Adrenal gland (tissue), 12 donors: ENCODE measurements around the gene SESN1. TPM values are rescaled to one million over a fixed set of nuclear protein-coding genes. Genes with fewer than 3 reads are reported as not detected.

Experiments
- DNase-seq, 7 donors: peaks; one replicate each; pipeline ENCODE4 v3.0.0-alpha.2; 2019 to 2020
- H3K27ac ChIP-seq, 5 donors: fragments of 200-600 bp; sonication (generic) in 4 of 5; 1 replicate in 3 of 5; 2 replicates in 2 of 5; pipeline versions ENCODE4 v1.5.1 to v1.8.0; 2016 to 2020; ENCODE audit warnings: mild to moderate bottlenecking in 1 of 5
- H3K27me3 ChIP-seq: fragments of 200-600 bp; 2 replicates; pipeline ENCODE4 v1.8.0; 2021
- H3K36me3 ChIP-seq, 2 donors: fragments of 200-600 bp; replicated peaks in 1 of 2; 1 replicate in 1 of 2; 2 replicates in 1 of 2; pipeline versions ENCODE4 v1.5.1 to v1.8.0; 2018 to 2022
- H3K4me1 ChIP-seq, 2 donors: fragments of 200-600 bp; replicated peaks in 1 of 2; 1 replicate in 1 of 2; 2 replicates in 1 of 2; pipeline versions ENCODE4 v1.5.1 to v1.8.0; 2018 to 2021
- H3K4me3 ChIP-seq, 4 donors: fragments of 200-600 bp; sonication (generic) in 3 of 4; one replicate each; pipeline ENCODE4 v1.5.1; 2016 to 2018
- H3K9me3 ChIP-seq, 3 donors: fragments of 200-600 bp; sonication (generic) in 1 of 3; replicated peaks in 1 of 3; 1 replicate in 2 of 3; 2 replicates in 1 of 3; pipeline versions ENCODE4 v1.5.1 to v1.8.0; 2016 to 2021
- CTCF ChIP-seq, 6 experiments: fragments of 450-650 bp in 4 of 6; fragments of 200-600 bp in 2 of 6; sonication (generic) in 1 of 6; IDR thresholded peaks; 1 replicate in 5 of 6; 2 replicates in 1 of 6; pipeline versions ENCODE4 v1.5.1 to v1.8.0; 2016 to 2021; ENCODE audit warnings: antibody characterized with exemption in 6 of 6, mild to moderate bottlenecking in 2 of 6, moderate library complexity in 1 of 6
- POLR2A ChIP-seq, 2 donors: fragments of 450-650 bp; IDR thresholded peaks; one replicate each; pipeline ENCODE4 v1.6.1; 2017; ENCODE audit warnings: antibody characterized with exemption in 2 of 2, mild to moderate bottlenecking in 2 of 2, moderate library complexity in 1 of 2
- WGBS, 4 donors: extraction: QIAGEN DNeasy Blood & Tissue Kit in 2 of 4; methylation state at CpG; one replicate each; pipeline versions ENCODE4 v1.1.5 to v1.1.7; 2013 to 2017; 5-methylcytosine and 5-hydroxymethylcytosine counted together
- intact Hi-C, 2 donors: fragments of 100-400 bp; cut with DNase I; formaldehyde crosslinking; loops; one replicate each; pipeline versions ENCODE4 v1.14.1 to v1.15.0; 2022 to 2023
- polyA plus RNA-seq, 3 donors: library from polyadenylated mRNA; stranded (reverse); fragments of 200-250 nt in 2 of 3; fragments of 350-450 nt in 1 of 3; fragmentation: Illumina TruSeq in 1 of 3; extraction: RNeasy Lipid Tissue Mini Kit (QIAGEN cat#74804) in 1 of 3; gene quantifications; one replicate each; pipeline ENCODE4 v1.2.3, GENCODE V29; 2013 to 2014
- total RNA-seq, 9 donors: library from RNA; depleted of rRNA in 4 of 9; stranded (reverse); fragments of >200 nt in 4 of 9; fragments of 120-200 nt in 1 of 9; fragmentation: NEBNext Ultra II Directional in 1 of 9; extraction: Animal tissue kit (Norgen Biotek cat#: 25700) in 1 of 9; gene quantifications; one replicate each; pipeline versions ENCODE4 v1.1.0 to v1.2.4, GENCODE V29; 2013 to 2023
- donor health status: healthy with polysubstance abuse.
- donor health status: Bipolar disorder and iron deficiency.
- donor health status: DM: yes; HTN: yes; CAD: no.
- donor health status: DM: no; HTN: no; CAD: no.
- donor health status: DM: no; HTN: no; CAD: no.
- donor health status: DM: yes; HTN: yes; CAD: no.

The SESN1 gene
- total and polyA plus RNA-seq, 12 donors = 14.2 to 72.7 (median 42.5) TPM

- Histone ChIP-seq H3K27me3 (no peaks in the 10 kb centered on the region), H3K27ac (no peak overlapping the region), H3K4me1 (no peaks in the 10 kb centered on the region), H3K36me3 (no peaks in the 10 kb centered on the region), H3K9me3 (no peaks in the 10 kb centered on the region), H3K4me3 (no peak overlapping the region)
- no peak for DNase-seq
- no peak for TF ChIP-seq POLR2A (IDR thresholded peaks at IDR 0.05)
- no peak for TF ChIP-seq CTCF (IDR thresholded peaks at IDR 0.05)
- WGBS, 4 donors = 84 to 92% (median 87%) methylated on average over 10 of the region's 10 CpGs
- intact Hi-C loops = no loop called here
Observed at GRCh38 chr6:108959972-108960582, 134.6 kb downstream of the SESN1 start.

- WGBS, 4 donors = 79 to 87% (median 84%) methylated on average over 10 of the region's 10 CpGs
- H3K4me1 ChIP-seq = no peaks in the 10 kb centered on the region
- intact Hi-C loops = no loop called here
Observed at GRCh38 chr6:108958900-108959770, 135.5 kb downstream of the SESN1 start.

GRCh38 chr6:108957221-108957620, 137.4 kb downstream of the SESN1 start:
- TF ChIP-seq CTCF (IDR thresholded peaks at IDR 0.05) = no peak
- no peaks in the 10 kb centered on the region for H3K4me1 ChIP-seq
- H3K4me3 ChIP-seq = no peak overlapping the region
- H3K27me3 ChIP-seq = no peaks in the 10 kb centered on the region
- intact Hi-C loops = no loop called here
- no peaks in the 10 kb centered on the region for H3K36me3 ChIP-seq
- H3K27ac ChIP-seq = no peak overlapping the region
- H3K9me3 ChIP-seq = no peaks in the 10 kb centered on the region
- DNase-seq = peak in 1 of 7 donors; percentile 35
- WGBS, 4 donors = 87 to 90% (median 88%) methylated on average over 2 to 4 of the region's 4 CpGs

More at GRCh38 chr6:108958900-108959770, 135.5 kb downstream of the SESN1 start:
- Histone ChIP-seq H3K4me3 (no peak overlapping the region), H3K9me3 (no peaks in the 10 kb centered on the region), H3K27ac (no peak overlapping the region), H3K27me3 (no peaks in the 10 kb centered on the region), H3K36me3 (no peaks in the 10 kb centered on the region)
- no peak for DNase-seq
- TF ChIP-seq POLR2A (IDR thresholded peaks at IDR 0.05) (no peak), CTCF (IDR thresholded peaks at IDR 0.05) (no peak)

- intact Hi-C loops = no loop called here
- Histone ChIP-seq H3K4me1 (no peaks in the 10 kb centered on the region), H3K36me3 (no peaks in the 10 kb centered on the region), H3K27ac (no peak overlapping the region), H3K27me3 (no peaks in the 10 kb centered on the region), H3K4me3 (no peak overlapping the region), H3K9me3 (no peaks in the 10 kb centered on the region)
- whole genome bisulfite sequencing, 4 donors = 81 to 87% (median 85%) methylated on average over 15 of the region's 15 CpGs
- TF ChIP-seq CTCF (IDR thresholded peaks at IDR 0.05) (no peak), POLR2A (IDR thresholded peaks at IDR 0.05) (no peak)
- no peak for DNase-seq
Observed at GRCh38 chr6:108955329-108955949, 139.2 kb downstream of the SESN1 start.
